ENCODE data around the gene TMC1. TPM values are rescaled to one million over a fixed set of nuclear protein-coding genes. Genes with fewer than 3 reads are reported as not detected.

The TMC1 gene
- total and polyA plus RNA-seq, 2 of the 8 experiments (the other 6 are each of a cell fraction or from before 2014, with no cell fraction given) = 0.95 to 0.98 TPM

- Histone ChIP-seq H4K5ac (ENCODE audit: insufficient read length, low read depth, low read length) (no peak overlapping the region), H3K4me2 (ENCODE audit: insufficient read depth in 1 of 2, low read depth in 2 of 2, low read length in 2 of 2) (no peak overlapping the region), H3K4me3 (ENCODE audit: extremely low read depth in 1 of 4, insufficient read depth in 2 of 4, low read depth in 3 of 4, low read length in 4 of 4) (no peak overlapping the region), H3K36me3 (ENCODE audit: control insufficient read depth in 2 of 4, insufficient read depth in 4 of 4, low read length in 3 of 4) (no peaks in the 10 kb centered on the region), H2BK12ac (ENCODE audit: low read depth, low read length) (no peak overlapping the region), H2BK5ac (ENCODE audit: low read depth, low read length) (no peak overlapping the region), H2BK120ac (replicated peaks; ENCODE audit: low read depth, low read length) (no peak overlapping the region), H3K9ac (replicated peaks in 1 of 4; ENCODE audit: extremely low read depth in 1 of 4, low read depth in 3 of 4, low read length in 3 of 4) (no peak overlapping the region), H3K79me2 (ENCODE audit: control insufficient read depth in 1 of 2, insufficient read depth in 2 of 2, low read length in 2 of 2) (no peaks in the 10 kb centered on the region), H2AFZ (ENCODE audit: low read length) (peak overlapping the region; percentile 85; the same call in 1 of the 2 replicates), H2AK5ac (ENCODE audit: low read depth, low read length) (no peak overlapping the region), H3K4ac (replicated peaks; ENCODE audit: insufficient read length, low read depth, low read length) (no peak overlapping the region), H3K18ac (ENCODE audit: extremely low read depth, low read length) (no peak overlapping the region), H3K9me3 (ENCODE audit: insufficient read depth in 2 of 2, low read depth in 1 of 2, low read length in 1 of 2) (no peaks in the 10 kb centered on the region), H3K56ac (replicated peaks; ENCODE audit: insufficient read length, low read depth, low read length) (no peak overlapping the region), H2BK15ac (ENCODE audit: low read length) (no peak overlapping the region), H2BK20ac (ENCODE audit: low read length) (no peak overlapping the region), H3K23me2 (ENCODE audit: low read depth, low read length) (no peaks in the 10 kb centered on the region), H3K27me3 (replicated peaks in 1 of 4; ENCODE audit: control insufficient read depth in 3 of 4, extremely low read depth in 1 of 4, insufficient read depth in 3 of 4, low read length in 3 of 4) (no peaks in the 10 kb centered on the region), H3K79me1 (ENCODE audit: low read depth, low read length) (no peaks in the 10 kb centered on the region), H4K8ac (ENCODE audit: extremely low read depth, insufficient read depth, low read length) (no peak overlapping the region), H3K14ac (ENCODE audit: insufficient read length) (no peak overlapping the region), H3K27ac (ENCODE audit: low read depth, low read length) (no peak overlapping the region), H3K23ac (ENCODE audit: insufficient read length) (no peak overlapping the region), H4K91ac (replicated peaks; ENCODE audit: insufficient read length, low read length) (no peak overlapping the region), H3K4me1 (replicated peaks in 1 of 4; ENCODE audit: control insufficient read depth in 3 of 4, insufficient read depth in 4 of 4, low read length in 3 of 4) (0 out of 7 replicates have a peak, but pooled peaks cover 0 to 2% (median 0%) of the 10 kb centered on the region in 4 experiments), H4K20me1 (replicated peaks in 1 of 2; ENCODE audit: control insufficient read depth in 1 of 2, insufficient read depth in 2 of 2, low read length in 2 of 2) (no peaks in the 10 kb centered on the region)
- CTCF ChIA-PET (ENCODE audit: partially characterized antibody) = no interaction called here
- DNase-seq (ENCODE audit: low read depth in 1 of 2, low spot score in 2 of 2) (no peak), FAIRE-seq (no peak)
- POLR2A ChIA-PET (ENCODE audit: partially characterized antibody) = no interaction called here
- whole genome bisulfite sequencing, 2 experiments (ENCODE audit: extremely low coverage in 1 of 2, insufficient coverage in 1 of 2, insufficient read length in 1 of 2, insufficient replicate concordance in 2 of 2, low coverage in 1 of 2, low lambda C conversion rate in 2 of 2, missing lambda C conversion rate in 1 of 2) = 89% methylated on average over 2 of the region's 2 CpGs; no CpG with 5 or more reads in 1 of the 2 experiments
- TF ChIP-seq SAP30 (IDR thresholded peaks at IDR 0.05; ENCODE audit: insufficient read depth, insufficient replicate concordance, low read length) (no peak), JUND (IDR thresholded peaks at IDR 0.05; ENCODE audit: low read length) (no peak), RBBP5 (IDR thresholded peaks at IDR 0.05; ENCODE audit: borderline replicate concordance, low read depth, low read length) (no peak), ASH2L (IDR thresholded peaks at IDR 0.05; ENCODE audit: low read length) (no peak), KDM5A (IDR thresholded peaks at IDR 0.05; ENCODE audit: low read length) (no peak), ATF2 (IDR thresholded peaks at IDR 0.05; ENCODE audit: low read length) (no peak), SIN3A (conservative IDR thresholded peaks at IDR 0.05 in 1 of 2, IDR thresholded peaks at IDR 0.05 in 1 of 2; ENCODE audit: low read depth in 1 of 2, low read length in 2 of 2) (no peak)
Measured at GRCh38 chr9:72551306-72551705, 29.9 kb downstream of the TMC1 start.

All from H1 (cell line).